ENCODE results near the gene ZDHHC14. TPM values are rescaled to one million over a fixed set of nuclear protein-coding genes. Genes with fewer than 3 reads are reported as not detected.
A peak's percentile ranks its signal among the peaks of the same experiment; 100 is the strongest.
"Not testable (repeated sequence)": the region's sequence is repeated elsewhere in the genome, so short reads cannot be mapped to it uniquely, and the experiment has no call there.

Gene ZDHHC14
- total RNA-seq, 2 donors from 2014 or later: 6.9 to 10.9 TPM

GRCh38 chr6:157402996-157403685, 22.2 kb downstream of the ZDHHC14 start:
- Mint-ChIP-seq H3K9me3 (no peaks in the 10 kb centered on the region), H3K4me3 (no peak overlapping the region), H3K27ac (no peak overlapping the region), H3K27me3 (no peaks in the 10 kb centered on the region), H3K4me1 (ENCODE audit: low read depth in 2 of 2) (peaks cover 0 to 7% of the 10 kb centered on the region in 2 donors), H3K36me3 (no peaks in the 10 kb centered on the region)
- ATAC-seq (no peak), DNase-seq (ENCODE audit: low spot score) (no peak)

- no peak for DNase-seq (ENCODE audit: low spot score)
- no peak for ATAC-seq
- no peak overlapping the region for H3K27ac Mint-ChIP-seq
- no peaks in the 10 kb centered on the region for H3K27me3 Mint-ChIP-seq
- no peaks in the 10 kb centered on the region for H3K9me3 Mint-ChIP-seq
- H3K4me3 Mint-ChIP-seq: no peak overlapping the region
- peaks cover 0 to 7% of the 10 kb centered on the region in 2 donors for H3K4me1 Mint-ChIP-seq (ENCODE audit: low read depth in 2 of 2)
- no peaks in the 10 kb centered on the region for H3K36me3 Mint-ChIP-seq
These were observed 22.7 kb downstream of the ZDHHC14 start for GRCh38 chr6:157403686-157404051.

DNA sequence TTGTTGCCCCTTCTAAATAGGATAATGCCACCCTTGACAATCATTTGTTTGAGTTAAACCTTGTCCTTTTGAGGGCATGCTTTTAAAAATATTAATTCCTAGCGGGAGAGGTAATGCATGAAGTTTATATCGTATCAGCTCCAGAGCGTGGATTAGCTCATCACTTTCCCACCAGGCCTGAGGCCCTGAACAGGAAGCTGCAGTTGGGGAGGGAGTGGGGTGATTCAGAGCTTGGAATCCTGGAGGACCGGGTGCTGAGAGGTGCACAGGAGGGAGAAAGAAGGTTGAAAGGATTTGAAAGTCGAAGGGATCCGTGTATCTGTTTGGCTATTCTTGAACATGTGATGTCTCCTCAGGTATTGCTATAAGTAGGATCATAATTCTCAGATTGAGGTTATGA, 25.0 kb downstream of the ZDHHC14 start:
- H3K27ac Mint-ChIP-seq: no peak overlapping the region
- H3K36me3 Mint-ChIP-seq: no peaks in the 10 kb centered on the region
- ATAC-seq (no peak), DNase-seq (ENCODE audit: low spot score) (no peak)
- no peaks in the 10 kb centered on the region for H3K27me3 Mint-ChIP-seq
- H3K4me1 Mint-ChIP-seq (ENCODE audit: low read depth in 2 of 2): peaks cover 0 to 4% of the 10 kb centered on the region in 2 donors
- H3K4me3 Mint-ChIP-seq: no peak overlapping the region
- H3K9me3 Mint-ChIP-seq: no peaks in the 10 kb centered on the region

DNA sequence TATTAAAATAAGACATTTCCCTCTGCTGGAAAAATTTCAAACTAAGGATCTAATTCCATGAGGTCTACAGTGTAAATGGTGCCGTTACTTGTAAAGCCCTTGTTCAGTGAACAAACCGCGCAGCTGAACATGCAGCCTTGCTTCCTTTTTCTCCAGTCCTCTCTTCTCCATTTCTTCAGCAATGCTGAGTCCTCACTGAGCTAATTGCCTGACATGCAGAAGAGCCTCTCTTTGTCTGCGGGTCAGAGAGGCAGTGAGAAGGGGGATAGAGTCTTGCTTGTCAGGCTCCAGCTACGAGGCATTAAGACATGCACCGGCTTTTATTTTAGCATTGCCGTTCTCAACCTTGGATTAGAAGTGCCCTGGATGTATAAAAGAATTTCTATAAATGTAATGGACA, 25.7 kb downstream of the ZDHHC14 start:
- no peak overlapping the region for H3K27ac Mint-ChIP-seq
- DNase-seq (ENCODE audit: low spot score): no peak
- no peak overlapping the region for H3K4me3 Mint-ChIP-seq
- H3K9me3 Mint-ChIP-seq: no peaks in the 10 kb centered on the region
- peaks cover 0 to 9% of the 10 kb centered on the region in 2 donors for H3K4me1 Mint-ChIP-seq (ENCODE audit: low read depth in 2 of 2)
- no peaks in the 10 kb centered on the region for H3K27me3 Mint-ChIP-seq
- no peaks in the 10 kb centered on the region for H3K36me3 Mint-ChIP-seq
- no peak for ATAC-seq

DNA sequence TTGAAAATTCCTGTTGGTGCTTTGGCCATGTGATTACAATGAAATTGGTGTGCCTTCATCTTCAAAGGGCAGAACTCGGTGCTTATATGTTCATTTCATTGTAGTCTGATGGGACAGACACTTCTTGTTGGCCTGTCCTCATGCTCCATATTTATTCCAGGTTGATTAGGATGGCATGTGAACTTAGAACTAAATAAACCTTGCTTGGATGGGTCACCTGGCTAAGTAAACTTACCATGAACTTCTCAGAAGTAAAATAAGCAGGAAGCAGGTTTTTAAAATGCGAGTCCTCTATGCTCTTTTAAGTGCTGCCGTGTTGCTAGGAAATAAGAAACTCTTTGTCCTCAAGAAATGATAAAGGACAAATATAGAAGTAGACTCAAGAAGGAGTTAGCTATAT, 26.7 kb downstream of the ZDHHC14 start:
- no peak for ATAC-seq
- no peak overlapping the region for H3K27ac Mint-ChIP-seq
- H3K4me3 Mint-ChIP-seq: no peak overlapping the region
- H3K9me3 Mint-ChIP-seq: no peaks in the 10 kb centered on the region
- no peaks in the 10 kb centered on the region for H3K36me3 Mint-ChIP-seq
- H3K4me1 Mint-ChIP-seq (ENCODE audit: low read depth in 2 of 2): peaks cover 0 to 9% of the 10 kb centered on the region in 2 donors
- no peaks in the 10 kb centered on the region for H3K27me3 Mint-ChIP-seq
- no peak for DNase-seq (ENCODE audit: low spot score)

DNA sequence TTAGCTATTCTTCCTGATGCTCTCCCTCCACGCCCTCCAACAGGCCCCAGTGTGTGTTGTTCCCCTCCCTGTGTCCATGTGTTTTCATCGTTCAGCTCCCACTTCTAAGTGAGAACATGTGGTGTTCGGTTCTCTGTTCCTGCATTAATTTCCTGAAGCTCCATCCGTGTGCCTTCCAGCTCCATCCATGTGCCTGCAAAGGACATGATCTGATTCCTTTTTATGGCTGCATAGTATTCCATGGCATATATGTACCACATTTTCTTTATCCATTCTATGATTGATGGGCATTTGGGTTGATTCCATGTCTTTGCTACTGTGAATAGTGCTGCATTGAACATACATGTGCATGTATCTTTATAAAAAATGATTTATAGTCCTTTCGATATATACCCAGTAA, 27.4 kb downstream of the ZDHHC14 start:
- not testable (repeated sequence) for H3K27ac Mint-ChIP-seq; H3K27me3 Mint-ChIP-seq; DNase-seq (ENCODE audit: low spot score); H3K36me3 Mint-ChIP-seq; H3K4me3 Mint-ChIP-seq; H3K4me1 Mint-ChIP-seq (ENCODE audit: low read depth in 2 of 2); ATAC-seq; H3K9me3 Mint-ChIP-seq

DNA sequence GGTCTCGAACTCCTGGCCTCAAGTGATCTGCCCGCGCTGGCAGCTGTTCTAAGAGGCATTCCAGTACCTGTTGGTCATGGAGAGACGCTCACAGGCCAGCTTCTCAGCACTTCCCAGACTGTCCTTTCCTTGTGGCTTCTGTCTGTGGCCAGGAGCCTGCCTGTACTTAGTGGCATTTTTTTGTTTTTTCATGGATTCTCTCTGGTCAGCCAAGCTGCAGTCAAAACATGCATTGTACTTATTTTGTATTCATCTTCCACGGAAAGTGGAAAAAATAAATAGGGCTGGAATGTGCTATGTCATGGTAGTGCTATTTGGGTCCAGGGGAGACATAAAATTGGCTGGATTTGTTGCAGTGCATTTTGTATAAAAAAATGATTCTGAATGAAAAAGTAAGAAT, 29.1 kb downstream of the ZDHHC14 start:
- ATAC-seq (no peak), DNase-seq (ENCODE audit: low spot score) (no peak)
- Mint-ChIP-seq H3K4me3 (no peak overlapping the region), H3K36me3 (no peaks in the 10 kb centered on the region), H3K27me3 (no peaks in the 10 kb centered on the region), H3K27ac (no peak overlapping the region), H3K4me1 (ENCODE audit: low read depth in 2 of 2) (peaks cover 0 to 5% of the 10 kb centered on the region in 2 donors), H3K9me3 (no peaks in the 10 kb centered on the region)

DNA sequence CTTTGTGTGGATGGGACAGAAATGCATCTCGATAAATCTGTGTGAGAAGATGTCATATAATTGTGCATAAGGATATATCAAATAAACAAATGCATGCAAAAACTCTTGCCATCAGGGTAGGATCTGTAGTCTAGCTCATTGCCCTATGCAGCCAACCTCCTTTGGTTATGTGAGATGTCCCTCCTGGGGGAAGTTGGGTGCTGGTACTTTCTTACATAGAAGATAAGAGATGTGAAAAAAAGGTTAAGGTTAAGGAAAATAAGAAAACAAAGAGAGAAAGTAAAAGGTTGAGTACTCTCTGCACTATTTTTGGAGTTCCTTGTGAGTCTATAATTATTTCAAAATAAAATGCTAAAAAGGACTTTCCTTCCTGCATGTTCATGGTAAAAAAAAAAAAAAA, 30.4 kb downstream of the ZDHHC14 start:
- Mint-ChIP-seq H3K4me3 (no peak overlapping the region), H3K4me1 (ENCODE audit: low read depth in 2 of 2) (peaks cover 0 to 5% of the 10 kb centered on the region in 2 donors), H3K27ac (no peak overlapping the region), H3K9me3 (no peaks in the 10 kb centered on the region), H3K27me3 (no peaks in the 10 kb centered on the region), H3K36me3 (no peaks in the 10 kb centered on the region)
- DNase-seq (ENCODE audit: low spot score): no peak
- ATAC-seq: no peak

DNA sequence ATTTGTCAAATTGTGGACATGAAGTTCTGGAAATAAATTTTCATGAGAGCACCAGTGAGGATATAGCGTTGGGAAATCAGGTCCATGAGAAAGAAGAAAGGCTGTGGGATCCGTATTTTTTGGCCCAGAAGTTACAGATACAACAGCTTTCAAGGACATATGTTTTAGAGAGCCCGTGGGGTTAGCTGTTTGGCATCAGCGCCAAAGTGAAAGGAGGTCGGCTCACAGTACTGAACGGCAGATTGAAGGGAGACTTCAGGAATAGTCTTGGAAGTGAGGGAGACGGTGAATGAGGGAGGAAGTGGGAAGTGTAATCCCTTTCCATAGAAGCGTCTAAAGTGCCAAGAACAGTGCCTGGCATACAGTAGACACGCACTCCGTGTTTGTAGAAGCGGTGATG, 31.8 kb downstream of the ZDHHC14 start:
- Mint-ChIP-seq H3K4me1 (ENCODE audit: low read depth in 2 of 2) (peaks cover 0 to 5% of the 10 kb centered on the region in 2 donors), H3K27me3 (no peaks in the 10 kb centered on the region), H3K4me3 (no peak overlapping the region), H3K27ac (no peak overlapping the region), H3K36me3 (no peaks in the 10 kb centered on the region), H3K9me3 (no peaks in the 10 kb centered on the region)
- DNase-seq (ENCODE audit: low spot score) (no peak), ATAC-seq (no peak)

GRCh38 chr6:157420497-157420896, 39.5 kb downstream of the ZDHHC14 start:
- no peak for ATAC-seq
- no peaks in the 10 kb centered on the region for H3K9me3 Mint-ChIP-seq
- no peaks in the 10 kb centered on the region for H3K27me3 Mint-ChIP-seq
- H3K27ac Mint-ChIP-seq: no peak overlapping the region
- H3K36me3 Mint-ChIP-seq: no peaks in the 10 kb centered on the region
- peaks cover 6 to 8% of the 10 kb centered on the region in 2 donors for H3K4me1 Mint-ChIP-seq (ENCODE audit: low read depth in 2 of 2)
- no peak for DNase-seq (ENCODE audit: low spot score)
- H3K4me3 Mint-ChIP-seq: no peak overlapping the region

DNA sequence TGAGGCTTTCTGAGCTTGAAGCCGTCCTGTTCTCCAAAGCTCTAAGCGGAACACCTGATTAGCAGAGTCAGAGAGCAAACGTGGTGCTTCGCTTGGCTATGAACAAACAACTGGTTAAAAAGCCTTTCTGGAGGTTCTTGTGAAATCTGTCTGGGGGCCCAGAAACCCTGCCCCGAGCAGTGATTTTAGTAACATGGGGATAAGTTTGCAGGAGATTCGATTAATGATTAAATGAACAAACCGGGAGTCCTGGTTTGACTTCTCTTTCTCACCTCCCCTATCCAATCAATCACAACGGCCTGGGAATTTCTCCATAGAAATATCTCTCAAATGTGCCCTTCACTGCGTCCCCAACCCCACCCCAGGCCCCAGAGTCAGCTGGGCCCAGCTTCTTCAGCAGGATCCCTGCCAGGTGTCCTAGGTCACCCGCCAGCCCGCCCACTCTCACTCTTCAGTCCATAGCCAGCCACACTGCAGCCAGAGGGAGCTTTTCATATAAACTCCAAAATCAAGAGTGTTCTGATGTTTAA, 43.6 kb downstream of the ZDHHC14 start:
- Mint-ChIP-seq H3K4me3 (no peak overlapping the region), H3K27me3 (peaks cover 0 to 2% of the 10 kb centered on the region in 2 donors), H3K4me1 (ENCODE audit: low read depth in 2 of 2) (peaks cover 16 to 22% of the 10 kb centered on the region in 2 donors), H3K9me3 (no peaks in the 10 kb centered on the region), H3K27ac (no peak overlapping the region), H3K36me3 (no peaks in the 10 kb centered on the region)
- DNase-seq (ENCODE audit: low spot score) (no peak), ATAC-seq (no peak)

DNA sequence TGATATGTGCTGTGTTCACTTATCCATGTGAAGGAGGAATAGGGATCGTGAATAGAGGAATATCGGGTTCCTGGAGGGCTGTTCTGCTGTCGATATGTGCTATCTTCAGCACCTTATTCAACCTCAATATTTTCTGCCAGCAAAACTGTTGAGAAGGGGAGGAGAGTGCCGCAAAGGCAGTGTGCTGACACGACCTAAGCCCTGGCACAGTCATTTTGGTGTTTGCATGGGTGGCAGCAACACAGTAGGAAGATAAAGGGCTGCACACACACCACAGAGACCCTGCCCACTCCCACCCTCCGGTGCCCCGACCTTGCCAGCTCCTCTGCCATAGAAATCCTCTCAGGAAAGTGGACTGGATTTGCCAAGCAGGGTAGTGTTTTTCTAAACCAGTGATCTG, 47.0 kb downstream of the ZDHHC14 start:
- Mint-ChIP-seq H3K4me1 (ENCODE audit: low read depth in 2 of 2) (peaks cover 18 to 21% of the 10 kb centered on the region in 2 donors), H3K27ac (no peak overlapping the region), H3K4me3 (no peak overlapping the region), H3K9me3 (no peaks in the 10 kb centered on the region), H3K36me3 (no peaks in the 10 kb centered on the region), H3K27me3 (peaks cover 0 to 4% of the 10 kb centered on the region in 2 donors)
- DNase-seq (ENCODE audit: low spot score): no peak
- ATAC-seq: no peak

GRCh38 chr6:157428427-157429202, 47.6 kb downstream of the ZDHHC14 start:
- Mint-ChIP-seq H3K36me3 (no peaks in the 10 kb centered on the region), H3K27ac (no peak overlapping the region), H3K9me3 (no peaks in the 10 kb centered on the region), H3K4me3 (no peak overlapping the region), H3K4me1 (ENCODE audit: low read depth in 2 of 2) (peaks cover 18 to 21% of the 10 kb centered on the region in 2 donors), H3K27me3 (peaks cover 0 to 4% of the 10 kb centered on the region in 2 donors)
- DNase-seq (ENCODE audit: low spot score): no peak
- ATAC-seq: no peak

- H3K4me1 Mint-ChIP-seq (ENCODE audit: low read depth in 2 of 2): peaks cover 18 to 21% of the 10 kb centered on the region in 2 donors
These were observed 48.3 kb downstream of the ZDHHC14 start for GRCh38 chr6:157429248-157429647.

More at GRCh38 chr6:157429248-157429647, 48.3 kb downstream of the ZDHHC14 start:
- peak overlapping the region in 1 of 2 donors; percentile 38 for H3K27ac Mint-ChIP-seq
- no peak overlapping the region for H3K4me3 Mint-ChIP-seq
- peaks cover 0 to 4% of the 10 kb centered on the region in 2 donors for H3K27me3 Mint-ChIP-seq
- DNase-seq (ENCODE audit: low spot score) (no peak), ATAC-seq (no peak)
- no peaks in the 10 kb centered on the region for H3K9me3 Mint-ChIP-seq
- no peaks in the 10 kb centered on the region for H3K36me3 Mint-ChIP-seq
